ENCODE data around the gene TMEM138. TPM values are rescaled to one million over a fixed set of nuclear protein-coding genes. Genes with fewer than 3 reads are reported as not detected.
"Not testable (repeated sequence)": the region's sequence is repeated elsewhere in the genome, so short reads cannot be mapped to it uniquely, and the experiment has no call there.

TMEM138 gene
- total and polyA plus RNA-seq, 12 donors, result 14.4 to 35.3 (median 17.8) TPM

DNA sequence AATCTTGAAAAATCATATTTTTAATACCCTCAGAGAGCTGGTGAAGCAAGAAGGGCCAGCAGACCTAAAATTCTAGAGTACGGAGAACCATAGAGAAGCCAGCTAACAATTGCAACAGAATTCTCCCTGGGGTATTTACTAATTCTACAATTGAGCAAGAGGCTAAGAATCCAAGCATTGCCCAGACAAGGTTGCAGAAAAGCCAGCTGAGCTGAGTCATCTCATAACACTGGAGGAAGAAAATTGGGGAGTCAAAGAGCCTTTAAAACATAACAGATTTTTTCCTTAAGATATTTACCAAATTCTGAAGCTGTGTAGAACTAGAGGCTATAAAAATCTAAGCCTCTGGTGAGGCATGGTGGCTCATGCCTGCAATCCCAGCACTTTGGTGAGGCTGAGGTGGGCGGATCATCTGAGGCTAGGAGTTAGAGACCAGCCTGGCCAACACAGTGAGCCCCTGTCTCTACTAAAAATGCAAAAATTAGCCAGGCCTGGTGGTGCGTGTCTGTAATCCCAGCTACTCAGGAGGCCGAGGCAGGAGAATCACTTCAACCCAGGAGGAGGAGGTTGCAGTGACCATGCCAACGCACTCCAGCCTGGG is 16.6 kb downstream of the TMEM138 start:
- Histone ChIP-seq H3K27me3 (no peaks in the 10 kb centered on the region), H3K4me3 (no peak overlapping the region), H3K36me3 (peaks cover 0 to 30% (median 0%) of the 10 kb centered on the region in 9 donors), H3K27ac (peak overlapping the region in 6 of 10 donors; percentile 20 to 65 (median 56)), H3K4me1 (peaks cover 0 to 14% (median 0%) of the 10 kb centered on the region in 9 donors), H3K9me3 (no peaks in the 10 kb centered on the region)
- ATAC-seq (peak in 7 of 8 donors; percentile 53 to 94 (median 71)), DNase-seq (no peak)
- intact Hi-C loops (cut with DNase I), result no loop called here
- WGBS, 2 donors, result 89 to 90% methylated on average over 5 of the region's 5 CpGs
- TF ChIP-seq, protein P1, sequence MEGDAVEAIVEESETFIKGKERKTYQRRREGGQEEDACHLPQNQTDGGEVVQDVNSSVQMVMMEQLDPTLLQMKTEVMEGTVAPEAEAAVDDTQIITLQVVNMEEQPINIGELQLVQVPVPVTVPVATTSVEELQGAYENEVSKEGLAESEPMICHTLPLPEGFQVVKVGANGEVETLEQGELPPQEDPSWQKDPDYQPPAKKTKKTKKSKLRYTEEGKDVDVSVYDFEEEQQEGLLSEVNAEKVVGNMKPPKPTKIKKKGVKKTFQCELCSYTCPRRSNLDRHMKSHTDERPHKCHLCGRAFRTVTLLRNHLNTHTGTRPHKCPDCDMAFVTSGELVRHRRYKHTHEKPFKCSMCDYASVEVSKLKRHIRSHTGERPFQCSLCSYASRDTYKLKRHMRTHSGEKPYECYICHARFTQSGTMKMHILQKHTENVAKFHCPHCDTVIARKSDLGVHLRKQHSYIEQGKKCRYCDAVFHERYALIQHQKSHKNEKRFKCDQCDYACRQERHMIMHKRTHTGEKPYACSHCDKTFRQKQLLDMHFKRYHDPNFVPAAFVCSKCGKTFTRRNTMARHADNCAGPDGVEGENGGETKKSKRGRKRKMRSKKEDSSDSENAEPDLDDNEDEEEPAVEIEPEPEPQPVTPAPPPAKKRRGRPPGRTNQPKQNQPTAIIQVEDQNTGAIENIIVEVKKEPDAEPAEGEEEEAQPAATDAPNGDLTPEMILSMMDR (IDR thresholded peaks at IDR 0.05), result no peak

DNA sequence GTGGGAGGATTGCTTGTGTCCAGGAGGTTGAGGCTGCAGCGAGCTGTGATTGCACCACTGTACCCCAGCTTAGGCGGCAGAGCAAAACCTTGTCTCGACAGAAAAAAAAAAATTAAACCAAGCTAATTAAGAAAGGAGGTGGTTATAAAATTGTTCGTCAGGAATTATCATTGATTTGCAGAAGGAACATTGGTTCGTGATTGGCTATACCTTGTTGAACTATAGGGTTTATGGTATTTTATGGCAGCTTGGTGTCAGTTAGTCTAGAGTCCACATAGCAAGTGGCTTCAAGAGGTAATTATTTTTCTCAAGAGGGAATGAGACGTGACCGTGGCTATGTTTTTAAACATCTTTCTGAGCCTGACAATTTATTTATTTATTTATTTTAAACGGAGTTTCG is 18.7 kb downstream of the TMEM138 start:
- WGBS, 2 donors, result 94 to 97% methylated on average over 9 of the region's 9 CpGs
- no peak for DNase-seq
- H3K4me1 ChIP-seq, result peaks cover 0 to 20% (median 3%) of the 10 kb centered on the region in 9 donors
- no peak overlapping the region for H3K4me3 ChIP-seq
- intact Hi-C loops (cut with DNase I), result loop anchor here in 2 of 10 donors (10.0 kb wide), 1 partner anchor 126 kb away; no protein-coding TSS in a partner anchor
- ATAC-seq, result no peak
- TF ChIP-seq, protein P1 (IDR thresholded peaks at IDR 0.05), result no peak
- no peaks in the 10 kb centered on the region for H3K9me3 ChIP-seq
- peaks cover 0 to 17% (median 0%) of the 10 kb centered on the region in 9 donors for H3K36me3 ChIP-seq
- H3K27me3 ChIP-seq, result no peaks in the 10 kb centered on the region
- H3K27ac ChIP-seq, result no peak overlapping the region

DNA sequence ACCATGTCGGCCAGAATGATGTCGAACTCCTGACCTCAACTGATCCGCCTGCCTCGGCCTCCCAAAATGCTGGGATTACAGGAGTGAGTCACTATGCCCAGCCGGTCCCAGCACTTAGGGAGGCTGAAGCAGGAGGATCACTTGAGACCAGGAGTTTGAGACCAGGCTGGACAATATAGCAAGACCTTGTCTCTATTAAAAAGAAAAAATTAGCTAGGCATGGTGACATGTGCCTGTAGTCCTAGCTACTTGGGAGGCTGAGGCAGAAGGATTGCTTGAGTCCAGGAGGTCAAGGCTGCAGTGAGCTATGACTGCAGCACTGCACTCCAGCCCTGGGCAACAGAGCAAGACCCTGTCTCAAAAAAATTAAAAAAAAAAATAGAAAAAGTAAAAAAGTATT is 21.7 kb downstream of the TMEM138 start:
- intact Hi-C loops (cut with DNase I), result loop anchor here in 8 of 10 donors (2.0 to 10.0 kb wide), 5 partner anchors 19 to 129 kb away; no protein-coding TSS in a partner anchor
- not testable (repeated sequence) for H3K9me3 ChIP-seq, DNase-seq, ATAC-seq, H3K27me3 ChIP-seq, H3K36me3 ChIP-seq, H3K27ac ChIP-seq, H3K4me3 ChIP-seq
- H3K4me1 ChIP-seq, result peaks cover 0 to 15% (median 4%) of the 10 kb centered on the region in 9 donors
- 96 to 97% methylated on average over 5 of the region's 5 CpGs for WGBS, 2 donors

DNA sequence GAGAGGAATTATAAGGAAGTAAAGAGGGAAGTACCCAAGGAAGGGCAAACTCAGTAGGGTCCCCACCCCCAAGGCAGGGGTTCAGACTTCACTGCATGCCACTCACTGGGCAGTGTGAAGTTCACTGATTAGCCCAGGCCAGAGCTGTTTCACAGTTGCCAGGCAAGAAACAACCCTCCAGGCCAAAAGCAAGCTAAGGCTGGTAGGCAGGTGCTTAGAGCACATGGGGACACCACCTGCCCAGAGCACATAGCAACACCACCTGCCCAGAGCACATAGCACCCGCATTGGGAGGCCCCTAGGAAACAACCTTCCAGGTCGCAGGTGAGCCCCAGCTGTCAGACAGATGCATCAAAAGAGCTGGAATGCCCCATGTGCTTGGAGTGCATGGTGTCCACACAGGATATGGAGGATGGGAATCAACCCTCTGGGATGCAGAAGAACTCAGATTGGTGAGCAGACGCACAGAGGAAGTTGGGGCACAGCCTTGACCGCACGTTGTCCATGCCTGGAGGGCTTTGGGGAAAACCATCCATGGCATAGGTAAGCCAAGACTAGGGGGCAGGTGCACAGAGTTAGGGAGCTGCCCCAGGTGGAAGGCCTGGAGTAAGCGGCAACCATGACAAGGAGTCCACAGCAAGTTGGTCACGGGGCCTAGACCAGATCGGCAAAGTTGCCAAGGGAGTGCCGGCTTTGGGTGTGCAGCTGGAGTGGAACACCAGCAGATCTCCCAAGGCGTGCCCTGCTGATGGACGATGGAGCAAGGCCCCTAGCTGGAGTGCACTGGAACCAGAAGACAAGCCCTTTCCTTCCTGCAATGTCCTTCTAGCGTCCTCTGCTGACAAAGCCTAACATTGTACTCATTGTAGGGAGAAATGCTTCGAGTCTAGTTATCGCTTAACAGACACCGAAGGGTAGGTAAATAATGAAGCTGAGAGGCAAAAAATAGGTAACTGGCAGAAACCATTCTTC is 22.4 kb downstream of the TMEM138 start:
- 89 to 90% methylated on average over 15 of the region's 15 CpGs for WGBS, 2 donors
- no peaks in the 10 kb centered on the region for H3K27me3 ChIP-seq
- peaks cover 0 to 8% (median 4%) of the 10 kb centered on the region in 9 donors for H3K4me1 ChIP-seq
- no peak for DNase-seq
- H3K9me3 ChIP-seq, result no peaks in the 10 kb centered on the region
- intact Hi-C loops (cut with DNase I), result loop anchor here (1.0 to 10.0 kb wide), 7 partner anchors 20 to 130 kb away; no protein-coding TSS in a partner anchor
- peaks cover 0 to 6% (median 0%) of the 10 kb centered on the region in 9 donors for H3K36me3 ChIP-seq
- TF ChIP-seq, protein P1 (IDR thresholded peaks at IDR 0.05), result no peak
- H3K27ac ChIP-seq, result no peak overlapping the region
- peak in 4 of 8 donors; percentile 10 to 29 (median 21) for ATAC-seq
- no peak overlapping the region for H3K4me3 ChIP-seq

Measured in heart right ventricle (tissue), 16 donors.